ENCODE data around the gene RINL.

RINL gene

GRCh38 chr19:38877781-38878574, at the start of gene RINL:
Gene RINL (minus strand): TSS chr19:38878275. CDS start chr19:38876742, 1,533 bp downstream.
- in situ Hi-C loops (cut with HindIII; ENCODE audit: low sequenced_read_pairs) = no loop called here

- in situ Hi-C loops (cut with HindIII; ENCODE audit: low sequenced_read_pairs) = no loop called here
Measured at GRCh38 chr19:38924388-38924787, 46.3 kb upstream of the RINL start.

- in situ Hi-C loops (cut with HindIII; ENCODE audit: low sequenced_read_pairs) = no loop called here
Measured at GRCh38 chr19:38922482-38922881, 44.4 kb upstream of the RINL start.

GRCh38 chr19:38921420-38922274, 43.6 kb upstream of the RINL start:
- in situ Hi-C loops (cut with HindIII; ENCODE audit: low sequenced_read_pairs) = no loop called here

GRCh38 chr19:38920602-38921419, 42.7 kb upstream of the RINL start:
- in situ Hi-C loops (cut with HindIII; ENCODE audit: low sequenced_read_pairs) = no loop called here

- in situ Hi-C loops (cut with HindIII; ENCODE audit: low sequenced_read_pairs) = no loop called here
Measured at GRCh38 chr19:38919837-38920601, 41.9 kb upstream of the RINL start.

- in situ Hi-C loops (cut with HindIII; ENCODE audit: low sequenced_read_pairs) = no loop called here
Measured at GRCh38 chr19:38918526-38918925, 40.5 kb upstream of the RINL start.

- in situ Hi-C loops (cut with HindIII; ENCODE audit: low sequenced_read_pairs) = no loop called here
Measured at GRCh38 chr19:38917921-38918491, 39.9 kb upstream of the RINL start.

GRCh38 chr19:38917516-38917915, 39.4 kb upstream of the RINL start:
- in situ Hi-C loops (cut with HindIII; ENCODE audit: low sequenced_read_pairs) = no loop called here

- in situ Hi-C loops (cut with HindIII; ENCODE audit: low sequenced_read_pairs) = no loop called here
Measured at GRCh38 chr19:38915329-38916321, 37.5 kb upstream of the RINL start.

GRCh38 chr19:38913958-38914357, 35.9 kb upstream of the RINL start:
- in situ Hi-C loops (cut with HindIII; ENCODE audit: low sequenced_read_pairs) = no loop called here

- in situ Hi-C loops (cut with HindIII; ENCODE audit: low sequenced_read_pairs) = no loop called here
Measured at GRCh38 chr19:38912600-38913514, 34.8 kb upstream of the RINL start.

- in situ Hi-C loops (cut with HindIII; ENCODE audit: low sequenced_read_pairs) = no loop called here
Measured at GRCh38 chr19:38911388-38912001, 33.4 kb upstream of the RINL start.

GRCh38 chr19:38910488-38910887, 32.4 kb upstream of the RINL start:
- in situ Hi-C loops (cut with HindIII; ENCODE audit: low sequenced_read_pairs) = no loop called here

GRCh38 chr19:38908911-38909310, 30.8 kb upstream of the RINL start:
- in situ Hi-C loops (cut with HindIII; ENCODE audit: low sequenced_read_pairs) = no loop called here

GRCh38 chr19:38907670-38908069, 29.6 kb upstream of the RINL start:
- in situ Hi-C loops (cut with HindIII; ENCODE audit: low sequenced_read_pairs) = no loop called here

GRCh38 chr19:38907227-38907626, 29.2 kb upstream of the RINL start:
- in situ Hi-C loops (cut with HindIII; ENCODE audit: low sequenced_read_pairs) = no loop called here
